Stomach (tissue), 4 donors: ENCODE measurements around the gene KIFC3.

Source experiments
- POLR2A ChIP-seq, 4 donors: fragments of 450-650 bp; IDR thresholded peaks; one replicate each; pipeline ENCODE4 v1.6.1; 2016; ENCODE audit warnings: antibody characterized with exemption in 4 of 4, control low read depth in 2 of 4, mild to moderate bottlenecking in 1 of 4, moderate library complexity in 1 of 4
- TF ChIP-seq, protein P1 (sequence below), 7 experiments: fragments of 450-650 bp in 4 of 7; fragments of 200-600 bp in 3 of 7; sonication (generic) in 3 of 7; IDR thresholded peaks; one replicate each; pipeline ENCODE4 v1.5.1; 2016 to 2019; ENCODE audit warnings: antibody characterized with exemption in 7 of 7, control low read depth in 2 of 7, mild to moderate bottlenecking in 1 of 7

GRCh38 chr16:57788951-57789350, 13.3 kb downstream of the KIFC3 start:
- TF ChIP-seq, protein P1, sequence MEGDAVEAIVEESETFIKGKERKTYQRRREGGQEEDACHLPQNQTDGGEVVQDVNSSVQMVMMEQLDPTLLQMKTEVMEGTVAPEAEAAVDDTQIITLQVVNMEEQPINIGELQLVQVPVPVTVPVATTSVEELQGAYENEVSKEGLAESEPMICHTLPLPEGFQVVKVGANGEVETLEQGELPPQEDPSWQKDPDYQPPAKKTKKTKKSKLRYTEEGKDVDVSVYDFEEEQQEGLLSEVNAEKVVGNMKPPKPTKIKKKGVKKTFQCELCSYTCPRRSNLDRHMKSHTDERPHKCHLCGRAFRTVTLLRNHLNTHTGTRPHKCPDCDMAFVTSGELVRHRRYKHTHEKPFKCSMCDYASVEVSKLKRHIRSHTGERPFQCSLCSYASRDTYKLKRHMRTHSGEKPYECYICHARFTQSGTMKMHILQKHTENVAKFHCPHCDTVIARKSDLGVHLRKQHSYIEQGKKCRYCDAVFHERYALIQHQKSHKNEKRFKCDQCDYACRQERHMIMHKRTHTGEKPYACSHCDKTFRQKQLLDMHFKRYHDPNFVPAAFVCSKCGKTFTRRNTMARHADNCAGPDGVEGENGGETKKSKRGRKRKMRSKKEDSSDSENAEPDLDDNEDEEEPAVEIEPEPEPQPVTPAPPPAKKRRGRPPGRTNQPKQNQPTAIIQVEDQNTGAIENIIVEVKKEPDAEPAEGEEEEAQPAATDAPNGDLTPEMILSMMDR (IDR thresholded peaks at IDR 0.05): no peak
- no peak for TF ChIP-seq POLR2A (IDR thresholded peaks at IDR 0.05)
